ENCODE measurements around the gene CADM4.

Gene CADM4

DNA sequence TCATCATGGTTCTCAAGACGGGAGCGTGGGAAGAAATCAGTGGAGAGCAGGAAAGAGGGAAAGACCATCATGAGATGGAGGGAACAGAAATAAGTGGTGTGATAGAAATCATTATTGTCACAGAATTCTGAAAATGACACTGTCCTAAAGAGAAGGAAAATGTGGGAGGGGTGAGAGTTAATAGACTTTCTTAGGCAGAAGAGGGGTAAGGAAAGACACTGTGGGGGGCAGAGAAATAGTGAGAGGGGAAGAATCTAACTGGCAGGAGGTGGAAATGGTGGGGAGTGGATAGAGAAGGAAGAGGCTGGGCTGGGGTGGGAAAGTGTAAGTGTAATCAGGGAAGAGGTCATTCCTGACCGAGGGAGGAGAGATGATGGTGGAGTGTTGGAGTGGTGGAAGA lies 60.9 kb downstream of the CADM4 start:
- no peak for DNase-seq

DNA sequence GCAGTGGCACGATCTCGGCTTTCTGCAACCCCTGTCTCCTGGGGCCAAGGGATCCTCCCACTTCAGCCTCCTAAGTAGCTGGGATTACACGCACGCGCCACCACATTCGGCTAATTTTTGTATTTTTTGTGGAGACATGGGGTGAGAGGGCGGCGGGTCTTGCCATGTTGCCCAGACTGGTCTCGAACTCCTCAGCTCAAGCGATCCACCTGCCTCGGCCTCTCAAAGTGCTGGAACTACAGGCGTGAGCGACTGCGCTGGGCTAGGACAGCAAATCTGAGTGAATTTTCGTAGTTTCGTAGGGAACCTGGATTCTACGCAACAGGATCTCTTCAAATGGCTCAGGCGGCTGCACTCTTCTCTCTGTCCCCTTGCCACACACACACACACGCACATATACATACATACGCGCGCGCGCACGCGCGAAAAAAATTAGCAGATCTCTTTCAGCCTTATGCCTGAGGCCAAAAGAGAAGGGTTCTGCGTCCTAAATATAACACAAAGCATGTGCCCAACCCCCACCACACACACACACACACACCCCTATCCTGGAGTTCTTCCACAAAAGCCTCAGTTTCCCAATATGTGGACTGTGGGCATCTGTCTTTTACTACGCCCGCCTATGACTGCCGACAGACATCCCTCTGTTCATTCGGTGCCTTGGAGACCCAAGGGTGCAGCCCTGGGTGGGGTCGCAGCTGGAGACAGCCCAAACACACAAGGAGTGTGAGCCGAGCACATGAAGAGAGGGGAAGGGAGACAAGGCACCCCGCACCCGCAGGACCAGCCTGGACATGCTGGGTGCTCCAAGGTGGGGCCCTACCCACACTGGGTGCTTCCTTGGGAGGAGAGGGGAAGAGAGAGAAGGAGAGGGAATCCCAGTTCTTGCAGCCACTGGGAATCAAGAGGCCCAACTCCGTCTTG lies 63.4 kb downstream of the CADM4 start:
- no peak for DNase-seq

DNA sequence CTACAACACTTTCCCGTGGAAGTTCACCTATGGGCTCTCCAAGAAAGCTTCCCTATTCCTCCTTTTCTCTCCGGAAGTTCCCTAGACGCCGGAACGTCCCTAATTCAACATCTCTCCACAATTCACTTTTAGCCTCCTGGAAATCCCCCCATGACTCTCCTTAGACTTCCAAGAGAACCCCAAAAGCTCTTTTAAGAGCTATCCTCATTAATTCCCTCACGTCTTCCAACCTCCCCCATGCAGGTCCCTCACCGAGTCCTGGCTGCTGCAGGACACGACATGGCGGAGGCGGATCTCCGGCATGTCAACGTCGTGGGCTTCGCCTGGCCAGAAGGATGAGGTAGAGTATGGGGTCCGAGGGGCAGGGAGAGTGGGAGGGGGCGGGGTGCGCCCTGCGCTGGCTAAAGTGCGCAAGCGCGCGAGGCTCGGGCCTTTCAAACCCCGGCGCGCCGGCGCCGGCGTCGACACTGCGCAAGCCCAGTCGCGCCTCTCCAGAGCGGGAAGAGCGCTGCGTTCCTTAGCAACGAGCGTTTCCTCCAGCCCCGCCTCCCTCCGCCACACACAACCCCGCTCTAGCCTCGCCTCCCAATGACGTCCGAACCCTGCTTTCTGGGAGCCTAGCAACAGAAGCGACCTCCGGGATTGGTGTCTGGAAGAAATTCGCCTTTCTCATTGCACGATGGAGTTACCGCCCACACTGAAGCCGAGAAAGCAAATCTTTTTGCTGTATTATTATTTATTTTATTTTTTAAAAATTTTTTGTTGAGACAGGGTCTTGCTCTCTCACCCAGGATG lies 64.3 kb downstream of the CADM4 start, which contains the start of the genes PINLYP and XRCC1:
Gene PINLYP, plus strand, starts transcription at position 646 of the 795 bp plus-strand sequence. CDS start 1,391 bp downstream, outside the sequence.
Gene XRCC1, minus strand, starts transcription at position 372 of the 795 bp plus-strand sequence. Its CDS starts 69 bp downstream, at position 303.
- DNase-seq: peak; percentile 94

DNA sequence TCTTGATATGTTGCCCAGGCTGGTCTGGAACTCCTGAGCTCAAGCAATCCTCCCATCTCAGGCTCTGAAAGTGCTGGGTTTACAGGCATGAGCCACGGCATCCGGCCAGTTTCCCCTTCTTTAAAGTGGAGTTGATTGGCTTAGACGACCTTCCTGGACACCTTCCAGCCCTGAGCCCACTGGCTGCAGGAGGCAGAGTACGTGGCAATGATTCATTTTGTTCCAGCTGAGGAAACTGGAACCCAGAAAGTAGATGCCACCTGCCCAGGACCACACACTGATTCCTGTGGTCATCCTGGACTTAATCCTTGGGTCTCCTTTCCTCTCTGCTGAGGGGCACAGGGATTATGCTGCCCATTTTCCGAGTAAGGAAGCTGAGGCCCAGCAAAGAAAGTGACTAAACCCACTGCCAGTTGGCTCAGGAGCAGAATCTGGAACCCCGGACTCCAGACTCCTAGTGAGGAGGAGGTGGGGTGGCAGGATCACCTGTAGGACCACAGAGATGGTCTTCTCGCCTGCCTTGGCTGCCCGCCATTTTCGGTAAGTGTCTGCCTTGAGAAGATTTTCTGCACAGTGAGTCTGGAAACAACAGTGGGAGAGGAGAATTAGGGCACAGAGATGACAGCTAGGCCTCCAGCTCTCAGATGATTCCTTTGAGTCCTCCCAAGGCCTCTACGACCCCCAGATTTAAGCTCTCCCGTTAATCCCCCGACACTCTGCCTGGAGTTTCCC lies 65.1 kb downstream of the CADM4 start:
- no peak for DNase-seq

All from NK-92 treated with Interleukin-12 subunit alpha and Interleukin-12 subunit beta, amount 100 ng/mL, for 24 hours (cell line).